CD14-positive monocyte (primary cell): ENCODE results near the gene HERC6. TPM values are rescaled to one million over a fixed set of nuclear protein-coding genes. Genes with fewer than 3 reads are reported as not detected.

Experiments
- DNase-seq, 3 donors: peaks; one replicate each; pipeline ENCODE4 v3.0.0-alpha.2; 2011 to 2022
- H2AFZ ChIP-seq: 2 replicates; pipeline ENCODE4 v1.6.0; 2012; ENCODE audit warnings: mild to moderate bottlenecking, low read depth, low read length, inconsistent platforms; ENCODE audit not compliant: insufficient read depth, poor library complexity, severe bottlenecking
- H3K27ac ChIP-seq, 2 donors: 1 replicate in 1 of 2; 2 replicates in 1 of 2; pipeline ENCODE4 v1.5.1; 2012 to 2013; ENCODE audit warnings: low read length in 2 of 2, control low read depth in 1 of 2, inconsistent platforms in 1 of 2, low read depth in 1 of 2, mild to moderate bottlenecking in 1 of 2
- H3K27me3 ChIP-seq, 2 donors: one replicate each; pipeline versions ENCODE4 v1.6.0 to v1.6.1; 2011 to 2013; ENCODE audit warnings: low read length in 2 of 2; ENCODE audit not compliant: control insufficient read depth in 2 of 2, insufficient read depth in 2 of 2
- H3K36me3 ChIP-seq, 2 donors: replicated peaks in 1 of 2; 1 replicate in 1 of 2; 2 replicates in 1 of 2; pipeline versions ENCODE4 v1.5.1 to v1.6.1; 2012 to 2013; ENCODE audit warnings: low read length in 2 of 2, control low read depth in 1 of 2, inconsistent platforms in 1 of 2, mild to moderate bottlenecking in 1 of 2; ENCODE audit not compliant: insufficient read depth in 2 of 2, control insufficient read depth in 1 of 2
- H3K4me1 ChIP-seq, 2 donors: 1 replicate in 1 of 2; 2 replicates in 1 of 2; pipeline versions ENCODE4 v1.5.1 to v1.6.1; 2012 to 2013; ENCODE audit warnings: low read length in 2 of 2, control low read depth in 1 of 2, inconsistent platforms in 1 of 2, mild to moderate bottlenecking in 1 of 2, moderate library complexity in 1 of 2; ENCODE audit not compliant: insufficient read depth in 2 of 2, control insufficient read depth in 1 of 2
- H3K4me2 ChIP-seq: replicated peaks from 2 replicates; pipeline ENCODE3; 2012; ENCODE audit warnings: low read length, moderate library complexity, mild to moderate bottlenecking; ENCODE audit not compliant: poor library complexity, severe bottlenecking; ENCODE audit errors: extremely low read depth
- H3K4me3 ChIP-seq, 3 experiments: fragments of 200-600 bp in 1 of 3; sonication (generic) in 1 of 3; replicated peaks in 1 of 3; 1 replicate in 2 of 3; 2 replicates in 1 of 3; pipeline ENCODE4 v1.5.1; 2011 to 2013; ENCODE audit warnings: low read length in 3 of 3, mild to moderate bottlenecking in 3 of 3, control low read depth in 2 of 3, low read depth in 2 of 3, inconsistent platforms in 1 of 3, moderate library complexity in 1 of 3
- H3K79me2 ChIP-seq: 2 replicates; pipeline ENCODE4 v1.6.0; 2012; ENCODE audit warnings: mild to moderate bottlenecking, control low read depth, inconsistent platforms, low read length, moderate library complexity; ENCODE audit not compliant: insufficient read depth
- H3K9ac ChIP-seq: 2 replicates; pipeline ENCODE4 v1.6.0; 2017; ENCODE audit warnings: low read length, mild to moderate bottlenecking; ENCODE audit not compliant: insufficient read depth, poor library complexity, severe bottlenecking
- H3K9me3 ChIP-seq, 2 donors: replicated peaks in 1 of 2; 1 replicate in 1 of 2; 2 replicates in 1 of 2; pipeline versions ENCODE4 v1.5.1 to v1.6.1; 2012 to 2013; ENCODE audit warnings: low read length in 2 of 2, control low read depth in 1 of 2; ENCODE audit not compliant: control insufficient read depth in 1 of 2, insufficient read depth in 1 of 2
- H4K20me1 ChIP-seq: 2 replicates; pipeline ENCODE4 v1.6.0; 2012; ENCODE audit warnings: mild to moderate bottlenecking, low read length, control low read depth, moderate library complexity; ENCODE audit not compliant: insufficient read depth
- H3K27ac Mint-ChIP-seq, 7 donors: one replicate each; pipeline ENCODE4 v1.8.0; 2020; ENCODE audit warnings: mild to moderate bottlenecking in 7 of 7, mixed read lengths in 7 of 7, moderate library complexity in 6 of 7, inconsistent platforms in 2 of 7
- H3K27me3 Mint-ChIP-seq, 3 donors: one replicate each; pipeline ENCODE4 v1.8.0; 2021 to 2022; ENCODE audit warnings: low read depth in 3 of 3, mild to moderate bottlenecking in 3 of 3, mixed read lengths in 3 of 3, moderate library complexity in 3 of 3, inconsistent platforms in 1 of 3
- H3K36me3 Mint-ChIP-seq, 2 donors: one replicate each; pipeline ENCODE4 v1.8.0; 2020; ENCODE audit warnings: mixed read lengths in 2 of 2, inconsistent platforms in 1 of 2, mild to moderate bottlenecking in 1 of 2
- H3K4me1 Mint-ChIP-seq: one replicate; pipeline ENCODE4 v1.8.0; 2020; ENCODE audit warnings: mild to moderate bottlenecking, mixed read lengths
- H3K4me3 Mint-ChIP-seq, 2 donors: one replicate each; pipeline ENCODE4 v1.8.0; 2020; ENCODE audit warnings: mild to moderate bottlenecking in 2 of 2, mixed read lengths in 2 of 2, moderate library complexity in 1 of 2
- H3K9me3 Mint-ChIP-seq, 7 donors: one replicate each; pipeline ENCODE4 v1.8.0; 2020 to 2022; ENCODE audit warnings: mixed read lengths in 7 of 7, mild to moderate bottlenecking in 6 of 7, moderate library complexity in 6 of 7, inconsistent platforms in 2 of 7
- WGBS: methylation state at CpG from one replicate; pipeline ENCODE4 v1.1.5; 2013; ENCODE audit warnings: missing lambda C conversion rate; ENCODE audit not compliant: insufficient coverage; 5-methylcytosine and 5-hydroxymethylcytosine counted together
- intact Hi-C, 2 donors: fragments of 100-400 bp; cut with micrococcal nuclease; formaldehyde crosslinking; loops; one replicate each; pipeline versions ENCODE4 v1.15.0 to v1.15.1; 2023
- polyA plus RNA-seq, 3 donors: library from polyadenylated mRNA; depleted of rRNA in 1 of 3; unstranded in 2 of 3; stranded (reverse) in 1 of 3; fragments of 300-500 nt in 2 of 3; fragments of >200 nt in 1 of 3; fragmentation: Illumina TruSeq in 2 of 3; gene quantifications; 1 replicate in 2 of 3; 2 replicates in 1 of 3; pipeline ENCODE4 v1.2.3, GENCODE V29; 2012 to 2021
- TF ChIP-seq, protein P1 (sequence below): fragments of 200-600 bp; IDR thresholded peaks from one replicate; pipeline ENCODE4 v1.8.0; 2022; ENCODE audit warnings: antibody characterized with exemption, mild to moderate bottlenecking

Gene HERC6
- polyA plus RNA-seq, 3 donors, result 4.1 to 9.4 (median 6.1) TPM

DNA sequence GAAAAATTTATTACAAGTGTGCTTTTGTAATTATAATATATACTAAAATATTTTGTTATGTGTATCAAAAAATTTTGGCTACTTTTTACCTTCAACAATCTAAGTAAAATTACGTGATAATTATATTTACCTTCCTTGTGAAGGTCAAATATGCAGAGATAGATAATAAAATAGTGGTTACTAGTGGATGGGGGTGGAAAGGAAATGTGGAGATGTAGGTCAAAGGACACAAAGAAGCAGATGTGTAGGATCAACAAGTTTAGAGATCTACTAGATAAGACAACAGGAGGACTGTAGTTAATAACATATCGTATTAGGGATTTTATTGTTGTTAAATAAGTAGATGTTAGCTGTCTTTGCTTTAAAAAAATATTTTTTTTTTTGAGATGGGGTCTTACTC is 99.6 kb downstream of the HERC6 start:
- no CpG with 5 or more reads among the region's 2 CpGs for WGBS
- H3K4me2 ChIP-seq, result no peak overlapping the region

DNA sequence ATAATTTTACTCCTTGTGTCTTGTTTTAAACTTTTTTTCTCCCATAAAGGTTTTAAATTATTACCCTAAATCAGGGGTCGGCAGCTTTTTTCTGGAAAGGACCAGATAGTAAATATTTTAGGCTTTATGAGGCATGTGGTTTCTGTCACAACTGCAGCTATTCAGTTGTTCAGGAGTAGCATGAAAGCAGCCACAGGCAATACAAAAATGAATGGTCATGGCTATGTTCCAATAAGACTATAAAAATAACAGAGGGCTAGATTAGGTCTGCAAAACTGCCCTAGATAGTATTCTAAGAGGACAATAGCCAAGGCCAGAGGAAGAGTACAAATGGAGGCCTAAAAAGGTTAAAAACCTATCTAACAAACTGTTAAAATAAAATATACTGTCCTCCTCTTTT is 102.9 kb downstream of the HERC6 start:
- Mint-ChIP-seq H3K4me1 (peaks cover 7% of the 10 kb centered on the region), H3K4me3 (no peak overlapping the region), H3K27ac (peak overlapping the region in 1 of 7 donors; percentile 60), H3K36me3 (peaks cover 25 to 48% of the 10 kb centered on the region in 2 donors), H3K27me3 (no peaks in the 10 kb centered on the region), H3K9me3 (peaks cover 0 to 4% (median 0%) of the 10 kb centered on the region in 7 donors)
- no peak overlapping the region for H3K4me3 ChIP-seq
- peaks cover 4 to 5% of the 10 kb centered on the region in 2 donors for H3K4me1 ChIP-seq
- no peaks in the 10 kb centered on the region for H3K27me3 ChIP-seq
- H3K9ac ChIP-seq, result no peak overlapping the region
- TF ChIP-seq, protein P1, sequence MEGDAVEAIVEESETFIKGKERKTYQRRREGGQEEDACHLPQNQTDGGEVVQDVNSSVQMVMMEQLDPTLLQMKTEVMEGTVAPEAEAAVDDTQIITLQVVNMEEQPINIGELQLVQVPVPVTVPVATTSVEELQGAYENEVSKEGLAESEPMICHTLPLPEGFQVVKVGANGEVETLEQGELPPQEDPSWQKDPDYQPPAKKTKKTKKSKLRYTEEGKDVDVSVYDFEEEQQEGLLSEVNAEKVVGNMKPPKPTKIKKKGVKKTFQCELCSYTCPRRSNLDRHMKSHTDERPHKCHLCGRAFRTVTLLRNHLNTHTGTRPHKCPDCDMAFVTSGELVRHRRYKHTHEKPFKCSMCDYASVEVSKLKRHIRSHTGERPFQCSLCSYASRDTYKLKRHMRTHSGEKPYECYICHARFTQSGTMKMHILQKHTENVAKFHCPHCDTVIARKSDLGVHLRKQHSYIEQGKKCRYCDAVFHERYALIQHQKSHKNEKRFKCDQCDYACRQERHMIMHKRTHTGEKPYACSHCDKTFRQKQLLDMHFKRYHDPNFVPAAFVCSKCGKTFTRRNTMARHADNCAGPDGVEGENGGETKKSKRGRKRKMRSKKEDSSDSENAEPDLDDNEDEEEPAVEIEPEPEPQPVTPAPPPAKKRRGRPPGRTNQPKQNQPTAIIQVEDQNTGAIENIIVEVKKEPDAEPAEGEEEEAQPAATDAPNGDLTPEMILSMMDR, result no peak
- no peaks in the 10 kb centered on the region for H4K20me1 ChIP-seq
- no CpG with 5 or more reads among the region's 1 CpG for WGBS
- peak overlapping the region in 1 of 2 donors; percentile 54 for H3K27ac ChIP-seq
- intact Hi-C loops, result no loop called here
- H3K4me2 ChIP-seq, result no peak overlapping the region
- peaks cover 22 to 54% of the 10 kb centered on the region in 2 donors for H3K36me3 ChIP-seq
- no peak overlapping the region for H2AFZ ChIP-seq
- H3K9me3 ChIP-seq, result no peaks in the 10 kb centered on the region
- H3K79me2 ChIP-seq, result no peaks in the 10 kb centered on the region
- DNase-seq, result no peak

More for the DNA sequence above, 99.6 kb downstream of the HERC6 start:
- H3K36me3 Mint-ChIP-seq, result peaks cover 32 to 52% of the 10 kb centered on the region in 2 donors
- H3K79me2 ChIP-seq, result no peaks in the 10 kb centered on the region
- H3K27ac ChIP-seq, result no peak overlapping the region
- peaks cover 4 to 5% of the 10 kb centered on the region in 2 donors for H3K4me1 ChIP-seq
- no peaks in the 10 kb centered on the region for H3K9me3 ChIP-seq
- H3K27me3 Mint-ChIP-seq, result no peaks in the 10 kb centered on the region
- no peak overlapping the region for H2AFZ ChIP-seq
- H3K27ac Mint-ChIP-seq, result no peak overlapping the region
- H3K9me3 Mint-ChIP-seq, result peaks cover 0 to 4% (median 0%) of the 10 kb centered on the region in 7 donors
- no peaks in the 10 kb centered on the region for H3K27me3 ChIP-seq
- no peak overlapping the region for H3K4me3 ChIP-seq
- H3K36me3 ChIP-seq, result peaks cover 21 to 53% of the 10 kb centered on the region in 2 donors
- intact Hi-C loops, result no loop called here
- H3K9ac ChIP-seq, result no peak overlapping the region
- TF ChIP-seq, protein P1, result no peak
- no peaks in the 10 kb centered on the region for H4K20me1 ChIP-seq
- no peak for DNase-seq
- no peak overlapping the region for H3K4me3 Mint-ChIP-seq
- H3K4me1 Mint-ChIP-seq, result peaks cover 7% of the 10 kb centered on the region
